ENCODE data around the gene ESAM.
A peak's percentile ranks its signal among the peaks of the same experiment; 100 is the strongest.

ESAM gene

DNA sequence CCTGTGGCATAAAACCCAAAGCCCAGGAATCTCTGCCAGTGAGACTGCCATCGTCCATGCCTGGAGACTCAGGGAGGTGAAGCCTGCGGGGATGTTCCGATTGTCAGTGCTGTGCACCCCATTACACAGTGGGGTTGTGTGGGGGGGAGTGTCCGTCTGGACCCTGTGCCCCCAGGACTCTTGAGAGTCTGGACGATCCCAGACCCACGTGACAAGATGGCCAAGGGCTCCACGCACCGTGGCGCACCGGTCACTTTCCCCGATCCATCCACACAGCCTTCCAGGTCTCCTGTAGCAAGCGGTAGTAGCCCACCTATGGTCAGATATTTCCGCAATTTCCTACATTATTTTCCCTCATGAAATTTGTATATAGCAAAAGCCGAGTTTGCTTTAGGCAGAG, 43.3 kb downstream of the ESAM start:
- DNase-seq (ENCODE audit: low read depth): no peak
- no peak for TF ChIP-seq CTCF (IDR thresholded peaks at IDR 0.05; ENCODE audit: insufficient read depth, low read depth, low read length, missing control alignments)
- H3K4me3 ChIP-seq (ENCODE audit: low read depth, low read length): no peak overlapping the region

DNA sequence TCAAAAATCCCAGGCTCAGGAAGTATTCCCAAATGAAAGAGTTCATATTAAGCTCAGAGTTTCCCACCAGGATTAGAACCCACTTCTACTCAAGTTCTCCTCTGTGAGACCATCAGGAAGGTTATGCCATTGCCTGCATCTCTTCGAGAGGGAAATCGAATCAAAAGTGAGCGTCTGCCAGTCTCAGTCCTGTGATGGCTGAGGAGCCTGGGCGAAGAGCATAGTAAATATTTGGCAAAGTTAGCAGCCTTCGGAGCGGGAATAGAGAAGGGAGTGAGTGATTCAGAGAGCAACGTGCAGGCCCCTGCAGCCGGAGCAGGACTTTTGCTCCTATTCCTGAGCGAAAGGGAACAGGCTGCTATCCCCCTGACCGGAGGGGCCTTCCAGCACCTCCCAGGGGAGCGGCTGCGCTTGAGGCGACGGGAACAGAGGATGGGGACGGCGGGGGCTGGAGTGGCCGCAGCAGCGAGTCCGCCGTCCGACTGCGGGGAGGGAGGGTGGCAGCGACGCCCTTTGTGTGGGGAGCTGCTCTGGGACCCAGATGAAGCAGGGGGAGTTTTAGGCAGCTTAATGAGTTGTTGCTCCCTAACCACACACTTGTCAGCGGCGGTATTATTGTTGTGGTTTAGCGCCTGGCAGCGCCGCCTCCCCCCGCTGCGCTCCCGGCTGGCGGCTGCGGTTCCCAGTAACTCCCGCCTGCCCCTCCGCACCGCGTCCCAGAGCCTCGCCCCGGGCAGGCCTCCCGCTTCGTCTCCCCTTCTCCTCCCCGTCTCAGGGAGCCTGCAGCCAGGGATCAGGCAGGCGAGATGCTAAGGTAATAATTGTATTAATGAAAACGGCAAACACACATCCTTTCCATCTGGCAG, 44.1 kb downstream of the ESAM start:
- H3K4me3 ChIP-seq (ENCODE audit: low read depth, low read length): peak overlapping the region; percentile 22

DNA sequence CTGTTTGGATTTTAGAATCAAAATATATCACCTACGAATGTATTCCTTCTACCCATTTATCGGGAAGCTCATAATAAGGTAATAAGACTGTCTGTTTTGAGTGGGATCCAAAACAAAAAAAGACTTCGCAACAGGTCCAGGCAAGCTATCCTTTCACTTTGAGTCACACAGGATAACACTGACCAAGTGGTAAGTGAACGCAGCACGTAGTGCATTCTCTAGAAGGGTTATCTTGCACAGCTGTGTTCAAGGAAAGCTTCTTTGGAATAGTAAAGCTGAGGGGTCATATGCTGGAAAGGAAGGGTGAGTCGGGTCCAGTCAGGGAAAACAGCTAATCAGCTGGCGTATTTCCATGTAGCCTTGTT, 44.7 kb downstream of the ESAM start:
- no peak for TF ChIP-seq CTCF (IDR thresholded peaks at IDR 0.05; ENCODE audit: insufficient read depth, low read depth, low read length, missing control alignments)
- DNase-seq (ENCODE audit: low read depth): peak; percentile 37
- no peak overlapping the region for H3K4me3 ChIP-seq (ENCODE audit: low read depth, low read length)

More for the DNA sequence above, 44.1 kb downstream of the ESAM start:
- TF ChIP-seq CTCF (IDR thresholded peaks at IDR 0.05; ENCODE audit: insufficient read depth, low read depth, low read length, missing control alignments): no peak
- no peak for DNase-seq (ENCODE audit: low read depth)

DNA sequence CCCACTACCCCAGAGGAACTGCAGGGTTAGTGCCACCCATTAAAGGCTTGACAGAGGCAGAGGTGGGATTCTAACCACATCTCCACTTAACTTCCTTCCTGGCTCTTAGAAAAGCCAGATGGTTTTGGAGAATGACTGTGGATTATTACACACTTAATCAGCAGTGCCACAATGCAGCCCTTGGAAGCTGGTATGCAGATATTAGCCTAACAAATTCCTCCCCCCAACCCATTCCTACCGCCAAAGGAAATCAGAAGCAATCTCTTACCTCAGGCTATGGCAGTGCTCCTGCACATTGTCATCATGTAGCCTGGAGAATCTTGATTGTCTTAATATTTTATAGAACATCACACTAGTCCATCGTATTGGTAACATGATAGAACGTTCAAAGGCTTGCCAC, 45.5 kb downstream of the ESAM start:
- TF ChIP-seq CTCF (IDR thresholded peaks at IDR 0.05; ENCODE audit: insufficient read depth, low read depth, low read length, missing control alignments): no peak
- DNase-seq (ENCODE audit: low read depth): no peak
- H3K4me3 ChIP-seq (ENCODE audit: low read depth, low read length): no peak overlapping the region

GRCh38 chr11:124712392-124712791, 49.7 kb downstream of the ESAM start:
- DNase-seq (ENCODE audit: low read depth): no peak
- no peak for TF ChIP-seq CTCF (IDR thresholded peaks at IDR 0.05; ENCODE audit: insufficient read depth, low read depth, low read length, missing control alignments)
- no peak overlapping the region for H3K4me3 ChIP-seq (ENCODE audit: low read depth, low read length)

- TF ChIP-seq CTCF (IDR thresholded peaks at IDR 0.05; ENCODE audit: insufficient read depth, low read depth, low read length, missing control alignments): no peak
- no peak for DNase-seq (ENCODE audit: low read depth)
- H3K4me3 ChIP-seq (ENCODE audit: low read depth, low read length): no peak overlapping the region
Measured at GRCh38 chr11:124707829-124708228, 54.3 kb downstream of the ESAM start.
